H1 (cell line): ENCODE data around the gene SYNJ2. TPM values are rescaled to one million over a fixed set of nuclear protein-coding genes. Genes with fewer than 3 reads are reported as not detected.

ENCODE experiments used
- EGR1 ChIP-seq: IDR thresholded peaks from 2 replicates; pipeline ENCODE4 v1.6.1; 2011; ENCODE audit warnings: low read depth, low read length, borderline replicate concordance
- HDAC2 ChIP-seq, 2 experiments: fragments of 300-600 bp in 1 of 2; sonication (generic) in 1 of 2; IDR thresholded peaks; 2 replicates each; pipeline ENCODE4 v1.6.1; 2011 to 2012; ENCODE audit warnings: low read depth in 2 of 2, low read length in 2 of 2, mild to moderate bottlenecking in 2 of 2, moderate library complexity in 2 of 2, borderline replicate concordance in 1 of 2, inconsistent platforms in 1 of 2
- KDM1A ChIP-seq: fragments of 200-600, 300-600 bp; sonication (generic); IDR thresholded peaks from 2 replicates; pipeline ENCODE4 v1.7.1; 2016; ENCODE audit warnings: mild to moderate bottlenecking, low read length, borderline replicate concordance
- SIRT6 ChIP-seq: IDR thresholded peaks from one replicate; pipeline ENCODE4 v1.7.1; 2012; ENCODE audit warnings: low read length, inconsistent platforms
- SIX5 ChIP-seq: IDR thresholded peaks from 2 replicates; pipeline ENCODE4 v1.6.1; 2011; ENCODE audit warnings: mild to moderate bottlenecking, low read depth, low read length
- polyA plus RNA-seq, 7 experiments: library from polyadenylated mRNA; depleted of rRNA in 3 of 7; stranded (reverse) in 5 of 7; unstranded in 2 of 7; fragments of >200 nt in 5 of 7; fragments of 200-250 nt in 2 of 7; gene quantifications; 1 replicate in 5 of 7; 2 replicates in 1 of 7; 4 replicates in 1 of 7; pipeline versions ENCODE4 v1.2.1 to v1.2.3, GENCODE V29; 2011 to 2013; ENCODE audit warnings: missing spikeins in 2 of 7, mixed read lengths in 2 of 7
- total RNA-seq: library from RNA; stranded (reverse); fragmentation: NEBNext Ultra II Directional; extraction: Animal tissue kit (Norgen Biotek cat#: 25700); gene quantifications from 2 replicates; pipeline ENCODE4 v1.2.1, GENCODE V29; 2021

The SYNJ2 gene
- total and polyA plus RNA-seq, 2 of the 8 experiments (the other 6 are each of a cell fraction or from before 2014, with no cell fraction given) = 3.7 to 13.9 TPM

GRCh38 chr6:158011980-158012566 lies 30.4 kb downstream of the SYNJ2 start (continued):
- no peak for TF ChIP-seq KDM1A
- TF ChIP-seq SIX5 = no peak
- TF ChIP-seq EGR1 = no peak
- TF ChIP-seq SIRT6 = no peak
- TF ChIP-seq HDAC2 (IDR thresholded peaks at IDR 0.05; ENCODE audit: borderline replicate concordance in 1 of 2, low read depth in 2 of 2, low read length in 2 of 2) = no peak
